ENCODE results near the gene NRTN. TPM values are rescaled to one million over a fixed set of nuclear protein-coding genes. Genes with fewer than 3 reads are reported as not detected.
A peak's percentile ranks its signal among the peaks of the same experiment; 100 is the strongest.

The NRTN gene
- total and polyA plus RNA-seq, 2 of the 4 experiments (the other 2 are of a cell fraction): 0.17 to 0.18 TPM

GRCh38 chr19:5775668-5776309 lies 29.1 kb upstream of the NRTN start:
- Histone ChIP-seq H4K8ac (ENCODE audit: low read depth in 2 of 2, low read length in 2 of 2) (no peak overlapping the region), H3K4ac (ENCODE audit: low read depth, low read length) (no peak overlapping the region), H3K36me3 (ENCODE audit: control insufficient read depth, insufficient read depth, low read length) (no peaks in the 10 kb centered on the region), H2BK5ac (ENCODE audit: low read depth, low read length, poor library complexity, severe bottlenecking) (no peak overlapping the region), H3K4me3 (ENCODE audit: insufficient read depth, low read depth, low read length) (no peak overlapping the region), H3K14ac (replicated peaks; ENCODE audit: low read depth, low read length) (no peak overlapping the region), H3K79me1 (ENCODE audit: low read depth in 1 of 2, low read length in 2 of 2) (no peaks in the 10 kb centered on the region), H3K56ac (ENCODE audit: extremely low read depth, insufficient read depth, low read length) (no peak overlapping the region), H2BK120ac (ENCODE audit: low read depth, low read length) (no peak overlapping the region), H2BK15ac (ENCODE audit: low read depth, low read length) (no peak overlapping the region), H4K5ac (ENCODE audit: low read depth, low read length) (no peak overlapping the region), H4K91ac (ENCODE audit: insufficient read depth, low read depth, low read length) (no peak overlapping the region), H3K23ac (ENCODE audit: low read depth, low read length) (no peak overlapping the region), H4K20me1 (ENCODE audit: insufficient read depth, low read length) (no peaks in the 10 kb centered on the region), H3K18ac (ENCODE audit: low read depth, low read length) (no peak overlapping the region), H3K9me3 (ENCODE audit: control insufficient read depth, insufficient read depth, low read length) (no peaks in the 10 kb centered on the region), H2AFZ (replicated peaks; ENCODE audit: low read length, poor library complexity) (no peak overlapping the region), H3K9ac (ENCODE audit: low read depth, low read length) (no peak overlapping the region), H2AK5ac (ENCODE audit: low read depth, low read length) (no peak overlapping the region), H3K27me3 (ENCODE audit: control insufficient read depth, insufficient read depth, low read length) (no peaks in the 10 kb centered on the region), H3K4me2 (ENCODE audit: low read depth, low read length) (no peak overlapping the region), H2BK20ac (ENCODE audit: low read depth, low read length) (no peak overlapping the region), H3K4me1 (ENCODE audit: control insufficient read depth, insufficient read depth, low read length) (peaks cover 4% of the 10 kb centered on the region), H2AK9ac (replicated peaks; ENCODE audit: low read depth, low read length, poor library complexity) (no peak overlapping the region), H3K27ac (ENCODE audit: insufficient read depth, low read length) (no peak overlapping the region), H3K9me1 (ENCODE audit: insufficient read depth, low read length) (no peaks in the 10 kb centered on the region)
- intact Hi-C loops (cut with micrococcal nuclease) (no loop called here), in situ Hi-C loops (cut with MboI; ENCODE audit: low sequenced_read_pairs) (no loop called here), dilution Hi-C loops (cut with HindIII; ENCODE audit: low sequenced_read_pairs, unreplicated experiment) (no loop called here)
- ChIA-PET CTCF (no interaction called here), POLR2A (ENCODE audit: unreplicated experiment) (no interaction called here)
- no TSS peak for BruUV-seq (replicated peaks)
- DNase-seq (peak; percentile 51), ATAC-seq (ENCODE audit: low read depth) (no peak)
- TF ChIP-seq CEBPB (IDR thresholded peaks at IDR 0.05; ENCODE audit: low read depth, low read length) (no peak), BHLHE40 (IDR thresholded peaks at IDR 0.05; ENCODE audit: low read depth, low read length) (peak; percentile 64), MAFK (IDR thresholded peaks at IDR 0.05; ENCODE audit: low read depth, low read length) (no peak), USF2 (IDR thresholded peaks at IDR 0.05; ENCODE audit: low read depth, low read length) (peak; percentile 11; the same call in 1 of the 2 replicates), MAZ (IDR thresholded peaks at IDR 0.05; ENCODE audit: borderline replicate concordance, low read depth, low read length) (no peak), POLR2A (IDR thresholded peaks at IDR 0.05; ENCODE audit: low read depth, low read length) (no peak), RFX5 (IDR thresholded peaks at IDR 0.05; ENCODE audit: low read depth, low read length) (no peak)
- WGBS, 2 experiments (ENCODE audit: extremely low coverage in 2 of 2, insufficient read length in 1 of 2): 70% methylated on average over 6 of the region's 17 CpGs; no CpG with 5 or more reads in 1 of the 2 experiments

All from IMR-90 (cell line).